Endometrial microvascular endothelial cells (primary cell): ENCODE measurements around the gene TMCO4. TPM values are rescaled to one million over a fixed set of nuclear protein-coding genes. Genes with fewer than 3 reads are reported as not detected.

Source experiments
- in situ Hi-C: cut with HindIII; loops from 2 replicates; pipeline ENCODE4 v1.10.0; 2017; ENCODE audit warnings: low sequenced_read_pairs, low pct_unique_long_range_greater_than_20kb; ENCODE audit errors: inconsistent ontology term
- total RNA-seq: library from RNA; depleted of rRNA; stranded (reverse); fragments of >200 nt; gene quantifications from one replicate; pipeline ENCODE4 v1.2.3, GENCODE V29; 2015; ENCODE audit errors: inconsistent ontology term

The TMCO4 gene
- total RNA-seq, 1 donor from 2014 or later, result 18.0 TPM

GRCh38 chr1:19654386-19654785, 145.3 kb downstream of the TMCO4 start:
- in situ Hi-C loops, result no loop called here

GRCh38 chr1:19651141-19651737, 148.5 kb downstream of the TMCO4 start:
- in situ Hi-C loops, result no loop called here

- in situ Hi-C loops, result no loop called here
Measured at GRCh38 chr1:19650416-19651140, 149.1 kb downstream of the TMCO4 start.

- in situ Hi-C loops, result loop anchor here (25.0 kb wide), 2 partner anchors 236 to 311 kb away; no protein-coding TSS in a partner anchor
Measured at GRCh38 chr1:19648689-19649088, 151.0 kb downstream of the TMCO4 start.

- in situ Hi-C loops, result loop anchor here (25.0 kb wide), 2 partner anchors 236 to 311 kb away; no protein-coding TSS in a partner anchor
Measured at GRCh38 chr1:19648239-19648638, 151.5 kb downstream of the TMCO4 start.

- in situ Hi-C loops, result loop anchor here (25.0 kb wide), 2 partner anchors 235 to 310 kb away; no protein-coding TSS in a partner anchor
Measured at GRCh38 chr1:19647643-19648042, 152.1 kb downstream of the TMCO4 start.

GRCh38 chr1:19646377-19647319, 153.1 kb downstream of the TMCO4 start:
- in situ Hi-C loops, result loop anchor here (25.0 kb wide), 2 partner anchors 234 to 309 kb away; no protein-coding TSS in a partner anchor

GRCh38 chr1:19645411-19646251, 154.1 kb downstream of the TMCO4 start:
- in situ Hi-C loops, result loop anchor here (25.0 kb wide), 2 partner anchors 233 to 308 kb away; no protein-coding TSS in a partner anchor

GRCh38 chr1:19644681-19645410, 154.9 kb downstream of the TMCO4 start:
- in situ Hi-C loops, result loop anchor here (25.0 kb wide), 2 partner anchors 233 to 308 kb away; no protein-coding TSS in a partner anchor

- in situ Hi-C loops, result loop anchor here (25.0 kb wide), 2 partner anchors 232 to 307 kb away; no protein-coding TSS in a partner anchor
Measured at GRCh38 chr1:19644395-19644680, 155.4 kb downstream of the TMCO4 start.

- in situ Hi-C loops, result loop anchor here (25.0 kb wide), 2 partner anchors 231 to 306 kb away; no protein-coding TSS in a partner anchor
Measured at GRCh38 chr1:19643602-19644394, 155.9 kb downstream of the TMCO4 start, which contains the start of gene NBL1. NBL1 (plus strand) TSS chr1:19644311; CDS start chr1:19655031, 10,720 bp downstream.

- in situ Hi-C loops, result loop anchor here (25.0 kb wide), 2 partner anchors 231 to 306 kb away; no protein-coding TSS in a partner anchor
Measured at GRCh38 chr1:19643121-19643520, 156.6 kb downstream of the TMCO4 start.

GRCh38 chr1:19640363-19641316, 159.1 kb downstream of the TMCO4 start:
- in situ Hi-C loops, result loop anchor here (25.0 kb wide), 2 partner anchors 228 to 303 kb away; no protein-coding TSS in a partner anchor

- in situ Hi-C loops, result loop anchor here (25.0 kb wide), 2 partner anchors 228 to 303 kb away; no protein-coding TSS in a partner anchor
Measured at GRCh38 chr1:19639999-19640362, 159.7 kb downstream of the TMCO4 start.

- in situ Hi-C loops, result loop anchor here (25.0 kb wide), 2 partner anchors 227 to 302 kb away; no protein-coding TSS in a partner anchor
Measured at GRCh38 chr1:19639228-19639627, 160.5 kb downstream of the TMCO4 start.
